ENCODE measurements around the gene CDH15.
"Not testable (repeated sequence)": the region's sequence is repeated elsewhere in the genome, so short reads cannot be mapped to it uniquely, and the experiment has no call there.

Gene CDH15

GRCh38 chr16:89243664-89244063 is 72.1 kb downstream of the CDH15 start:
- Histone ChIP-seq H3K4me3 (ENCODE audit: insufficient read depth, low read length, poor library complexity, severe bottlenecking) (no peak overlapping the region), H4K20me1 (ENCODE audit: low read depth, low read length) (no peaks in the 10 kb centered on the region), H3F3A (ENCODE audit: insufficient read depth) (no peaks in the 10 kb centered on the region; the same call in 1 of the 2 replicates), H3K9ac (ENCODE audit: low read length) (no peak overlapping the region), H2AFZ (ENCODE audit: low read depth, low read length, severe bottlenecking) (no peak overlapping the region), H3K9me3 (ENCODE audit: insufficient read depth, low read length) (no peaks in the 10 kb centered on the region), H3K9me2 (replicated peaks; ENCODE audit: insufficient read depth, low read length) (no peaks in the 10 kb centered on the region), H3K27ac (ENCODE audit: low read depth, low read length) (no peak overlapping the region), H3K79me2 (ENCODE audit: insufficient read depth, low read length) (no peaks in the 10 kb centered on the region; the same call in 1 of the 2 replicates), H3K27me3 (ENCODE audit: low read length) (no peaks in the 10 kb centered on the region), H3K4me2 (ENCODE audit: low read depth, low read length, poor library complexity, severe bottlenecking) (no peak overlapping the region), H3K36me3 (ENCODE audit: low read length) (no peaks in the 10 kb centered on the region)
- TF ChIP-seq CTCF (IDR thresholded peaks at IDR 0.05; ENCODE audit: insufficient read depth, low read length, poor library complexity, severe bottlenecking) = no peak
- no peak for TF ChIP-seq EZH2phosphoT487 (conservative IDR thresholded peaks at IDR 0.05; ENCODE audit: low read length)

GRCh38 chr16:89244264-89244663 is 72.7 kb downstream of the CDH15 start:
- not testable (repeated sequence) for H3K4me2 ChIP-seq (ENCODE audit: low read depth, low read length, poor library complexity, severe bottlenecking); H3K27ac ChIP-seq (ENCODE audit: low read depth, low read length)

GRCh38 chr16:89244754-89245153 is 73.2 kb downstream of the CDH15 start:
- no peak overlapping the region for H3K9ac ChIP-seq (ENCODE audit: low read length)
- H4K20me1 ChIP-seq (ENCODE audit: low read depth, low read length) = no peaks in the 10 kb centered on the region
- H3K27me3 ChIP-seq (ENCODE audit: low read length) = no peaks in the 10 kb centered on the region
- H3K9me2 ChIP-seq (replicated peaks; ENCODE audit: insufficient read depth, low read length) = no peaks in the 10 kb centered on the region
- no peak overlapping the region for H3K4me3 ChIP-seq (ENCODE audit: insufficient read depth, low read length, poor library complexity, severe bottlenecking)
- H3K4me2 ChIP-seq (ENCODE audit: low read depth, low read length, poor library complexity, severe bottlenecking) = no peak overlapping the region
- H2AFZ ChIP-seq (ENCODE audit: low read depth, low read length, severe bottlenecking) = no peak overlapping the region
- H3F3A ChIP-seq (ENCODE audit: insufficient read depth) = no peaks in the 10 kb centered on the region; the same call in 1 of the 2 replicates
- H3K79me2 ChIP-seq (ENCODE audit: insufficient read depth, low read length) = no peaks in the 10 kb centered on the region; the same call in 1 of the 2 replicates
- TF ChIP-seq CTCF (IDR thresholded peaks at IDR 0.05; ENCODE audit: insufficient read depth, low read length, poor library complexity, severe bottlenecking) (no peak), EZH2phosphoT487 (conservative IDR thresholded peaks at IDR 0.05; ENCODE audit: low read length) (no peak)
- H3K36me3 ChIP-seq (ENCODE audit: low read length) = no peaks in the 10 kb centered on the region
- H3K27ac ChIP-seq (ENCODE audit: low read depth, low read length) = no peak overlapping the region
- H3K9me3 ChIP-seq (ENCODE audit: insufficient read depth, low read length) = no peaks in the 10 kb centered on the region

More at GRCh38 chr16:89244264-89244663, 72.7 kb downstream of the CDH15 start:
- H3K9me2 ChIP-seq (replicated peaks; ENCODE audit: insufficient read depth, low read length); H4K20me1 ChIP-seq (ENCODE audit: low read depth, low read length); H3K79me2 ChIP-seq (ENCODE audit: insufficient read depth, low read length); H3F3A ChIP-seq (ENCODE audit: insufficient read depth); H2AFZ ChIP-seq (ENCODE audit: low read depth, low read length, severe bottlenecking); H3K27me3 ChIP-seq (ENCODE audit: low read length); H3K36me3 ChIP-seq (ENCODE audit: low read length); H3K9me3 ChIP-seq (ENCODE audit: insufficient read depth, low read length); H3K4me3 ChIP-seq (ENCODE audit: insufficient read depth, low read length, poor library complexity, severe bottlenecking); H3K9ac ChIP-seq (ENCODE audit: low read length): not testable (repeated sequence)

All from SU-DHL-6 (cell line).